LHCN-M2 (cell line): Measurements from ENCODE around the gene TXNDC12. TPM values are rescaled to one million over a fixed set of nuclear protein-coding genes. Genes with fewer than 3 reads are reported as not detected.
"Not testable (repeated sequence)": the region's sequence is repeated elsewhere in the genome, so short reads cannot be mapped to it uniquely, and the experiment has no call there.

Source experiments
- DNase-seq: peaks from one replicate; pipeline ENCODE4 v3.0.0-alpha.2; 2012; ENCODE audit warnings: low read depth
- total RNA-seq: library from RNA; depleted of rRNA; stranded (reverse); fragments of >200 nt; gene quantifications from 2 replicates; pipeline ENCODE4 v1.2.3, GENCODE V29; 2014

The TXNDC12 gene
- total RNA-seq, 1 experiment from 2014 or later, result 58.0 TPM

- DNase-seq, result not testable (repeated sequence)
These were observed 5.7 kb downstream of the TXNDC12 start for GRCh38 chr1:52049337-52049736.

- not testable (repeated sequence) for DNase-seq
These were observed 9.3 kb downstream of the TXNDC12 start for GRCh38 chr1:52045666-52046195.

- DNase-seq, result no peak
These were observed 9.8 kb downstream of the TXNDC12 start for GRCh38 chr1:52045236-52045635.

GRCh38 chr1:52041551-52042185 is 13.3 kb downstream of the TXNDC12 start:
- DNase-seq, result no peak

- no peak for DNase-seq
These were observed 17.1 kb downstream of the TXNDC12 start for GRCh38 chr1:52037909-52038308.

GRCh38 chr1:52037402-52037814 is 17.6 kb downstream of the TXNDC12 start:
- peak; percentile 66 for DNase-seq

GRCh38 chr1:52034050-52034384 is 21.0 kb downstream of the TXNDC12 start:
- DNase-seq, result no peak

GRCh38 chr1:52033190-52034049 is 21.6 kb downstream of the TXNDC12 start, which contains the start of gene KTI12:
Gene KTI12 (minus strand): TSS chr1:52033810. CDS start chr1:52033761, 49 bp downstream.
- peak; percentile 90 for DNase-seq

GRCh38 chr1:52032785-52033131 is 22.2 kb downstream of the TXNDC12 start:
- peak; percentile 81 for DNase-seq

GRCh38 chr1:52032124-52032784 is 22.7 kb downstream of the TXNDC12 start:
- no peak for DNase-seq

- DNase-seq, result not testable (repeated sequence)
These were observed 26.2 kb downstream of the TXNDC12 start for GRCh38 chr1:52028839-52029238.

- no peak for DNase-seq
These were observed 26.7 kb downstream of the TXNDC12 start for GRCh38 chr1:52028328-52028727.

GRCh38 chr1:52026278-52026677 is 28.7 kb downstream of the TXNDC12 start:
- DNase-seq, result no peak

- DNase-seq, result no peak
These were observed 32.9 kb downstream of the TXNDC12 start for GRCh38 chr1:52022133-52022532.

GRCh38 chr1:52008071-52008809 is 46.8 kb downstream of the TXNDC12 start:
- no peak for DNase-seq

- no peak for DNase-seq
These were observed 47.6 kb downstream of the TXNDC12 start for GRCh38 chr1:52007215-52008002.

GRCh38 chr1:52006081-52006553 is 48.9 kb downstream of the TXNDC12 start:
- not testable (repeated sequence) for DNase-seq

- DNase-seq, result peak; percentile 59
These were observed 49.4 kb downstream of the TXNDC12 start for GRCh38 chr1:52005548-52005947.

- no peak for DNase-seq
These were observed 51.1 kb downstream of the TXNDC12 start for GRCh38 chr1:52003877-52004276.
